ENCODE measurements around the gene GGCX. TPM values are rescaled to one million over a fixed set of nuclear protein-coding genes. Genes with fewer than 3 reads are reported as not detected.
A peak's percentile ranks its signal among the peaks of the same experiment; 100 is the strongest.

GGCX gene
- total and polyA plus RNA-seq, 2 of the 13 experiments (the other 11 are each of a cell fraction or from before 2014, with no cell fraction given) = 72.5 to 103 TPM

- peak; percentile 86 for TF ChIP-seq PHF20 (CRISPR knock-in tag; IDR thresholded peaks at IDR 0.05)
- no peak for TF ChIP-seq ZNF570 (CRISPR knock-in tag; IDR thresholded peaks at IDR 0.05; ENCODE audit: borderline replicate concordance)
- TF ChIP-seq ZMAT3 (CRISPR knock-in tag; conservative IDR thresholded peaks at IDR 0.05) = peak; percentile 81; the same call in 1 of the 2 replicates
- no peak for TF ChIP-seq HNRNPK (IDR thresholded peaks at IDR 0.05; ENCODE audit: low read depth, low read length, poor library complexity, severe bottlenecking)
- TF ChIP-seq GMEB1 (CRISPR knock-in tag; IDR thresholded peaks at IDR 0.05; ENCODE audit: borderline replicate concordance) = peak; percentile 71; the same call in 1 of the 2 replicates
- peak; percentile 73; the same call in 1 of the 2 replicates for TF ChIP-seq ZFP37 (CRISPR knock-in tag; IDR thresholded peaks at IDR 0.05; ENCODE audit: borderline replicate concordance)
- peak; percentile 76 for TF ChIP-seq CSRNP1 (CRISPR knock-in tag; IDR thresholded peaks at IDR 0.05)
- no peak; the same call in 1 of the 2 replicates for TF ChIP-seq AHR (CRISPR knock-in tag; IDR thresholded peaks at IDR 0.05)
- peak; percentile 93 for TF ChIP-seq ZNF276 (CRISPR knock-in tag; IDR thresholded peaks at IDR 0.05; ENCODE audit: low read depth)
- 0 out of 2 replicates have a peak, but pooled peaks have one; percentile 35 for TF ChIP-seq FOXO1 (CRISPR knock-in tag; IDR thresholded peaks at IDR 0.05)
- TF ChIP-seq SMARCC2 (IDR thresholded peaks at IDR 0.05) = no peak
- TF ChIP-seq ZNF10 (CRISPR knock-in tag; IDR thresholded peaks at IDR 0.05; ENCODE audit: borderline replicate concordance, low read depth) = no peak
- TF ChIP-seq RFXANK (CRISPR knock-in tag; IDR thresholded peaks at IDR 0.05) = no peak; the same call in 1 of the 2 replicates
- no peak for TF ChIP-seq ZNF841 (CRISPR knock-in tag; IDR thresholded peaks at IDR 0.05; ENCODE audit: borderline replicate concordance)
- peak; percentile 93 for TF ChIP-seq MXD1 (CRISPR knock-in tag; IDR thresholded peaks at IDR 0.05)
- TF ChIP-seq ZNF724P (CRISPR knock-in tag; IDR thresholded peaks at IDR 0.05; ENCODE audit: borderline replicate concordance) = no peak
- TF ChIP-seq PRDM15 (CRISPR knock-in tag; IDR thresholded peaks at IDR 0.05) = peak; percentile 82
- no peak for TF ChIP-seq ZFP62 (CRISPR knock-in tag; IDR thresholded peaks at IDR 0.05)
These were observed 34.2 kb upstream of the GGCX start, which contains the start of gene RNF181 (continued) for GRCh38 chr2:85595301-85596025.

Measured in HepG2 (cell line).